WTC11 (cell line): ENCODE results near the gene ELP5. TPM values are rescaled to one million over a fixed set of nuclear protein-coding genes. Genes with fewer than 3 reads are reported as not detected.
A peak's percentile ranks its signal among the peaks of the same experiment; 100 is the strongest.

Source experiments
- ATF1 ChIP-seq: sonication (generic); formaldehyde crosslinking; IDR thresholded peaks from 2 replicates; pipeline ENCODE4 v1.8.1; 2023; ENCODE audit warnings: mild to moderate bottlenecking, moderate library complexity, missing genetic modification reagents
- ETV6 ChIP-seq: sonication (generic); formaldehyde crosslinking; IDR thresholded peaks from 2 replicates; pipeline ENCODE4 v1.8.1; 2022; ENCODE audit warnings: mild to moderate bottlenecking, missing genetic modification reagents
- JUN ChIP-seq: sonication (generic); formaldehyde crosslinking; IDR thresholded peaks from 2 replicates; pipeline ENCODE4 v1.8.0; 2023; ENCODE audit warnings: mild to moderate bottlenecking, missing genetic modification reagents
- KAT7 ChIP-seq: sonication (generic); formaldehyde crosslinking; IDR thresholded peaks from 2 replicates; pipeline ENCODE4 v1.8.1; 2023; ENCODE audit warnings: missing genetic modification reagents, mild to moderate bottlenecking, borderline replicate concordance
- MYBL2 ChIP-seq: sonication (generic); formaldehyde crosslinking; IDR thresholded peaks from 2 replicates; pipeline ENCODE4 v1.8.1; 2023; ENCODE audit warnings: mild to moderate bottlenecking, moderate library complexity, missing genetic modification reagents
- NFATC4 ChIP-seq: fragments of 250-450 bp; sonication (Bioruptor Pico); IDR thresholded peaks from 2 replicates; pipeline ENCODE4 v1.9.0; 2021; ENCODE audit warnings: mild to moderate bottlenecking
- NFYB ChIP-seq: sonication (generic); formaldehyde crosslinking; conservative IDR thresholded peaks from 2 replicates; pipeline ENCODE4 v1.8.0; 2022; ENCODE audit warnings: low read depth, missing genetic modification reagents
- NR2C2 ChIP-seq: sonication (generic); formaldehyde crosslinking; IDR thresholded peaks from 2 replicates; pipeline ENCODE4 v1.8.0; 2022; ENCODE audit warnings: mild to moderate bottlenecking, missing genetic modification reagents
- SOX15 ChIP-seq: fragments of 250-450 bp; sonication (Bioruptor Pico); IDR thresholded peaks from 2 replicates; pipeline ENCODE4 v1.9.0; 2021; ENCODE audit warnings: mild to moderate bottlenecking
- SP1 ChIP-seq: sonication (generic); formaldehyde crosslinking; conservative IDR thresholded peaks from 2 replicates; pipeline ENCODE4 v1.8.1; 2022; ENCODE audit warnings: missing genetic modification reagents
- TEAD1 ChIP-seq: sonication (generic); formaldehyde crosslinking; IDR thresholded peaks from 2 replicates; pipeline ENCODE4 v1.8.0; 2022; ENCODE audit warnings: mild to moderate bottlenecking, missing genetic modification reagents
- TP53 ChIP-seq: sonication (generic); formaldehyde crosslinking; IDR thresholded peaks from 2 replicates; pipeline ENCODE4 v1.8.1; 2023; ENCODE audit warnings: mild to moderate bottlenecking, missing genetic modification reagents
- ZBTB21 ChIP-seq: sonication (generic); formaldehyde crosslinking; IDR thresholded peaks from 2 replicates; pipeline ENCODE4 v1.8.1; 2023; ENCODE audit warnings: mild to moderate bottlenecking, missing genetic modification reagents, borderline replicate concordance
- ZNF396 ChIP-seq: fragments of 250-450 bp; sonication (Bioruptor Pico); IDR thresholded peaks from 2 replicates; pipeline ENCODE4 v1.8.0; 2021; ENCODE audit warnings: mild to moderate bottlenecking, moderate library complexity, borderline replicate concordance
- ZNF416 ChIP-seq: fragments of 250-450 bp; sonication (Bioruptor Pico); IDR thresholded peaks from 2 replicates; pipeline ENCODE4 v1.9.0; 2021; ENCODE audit warnings: mild to moderate bottlenecking, inconsistent platforms
- total RNA-seq: library from RNA; stranded (reverse); gene quantifications from 3 replicates; pipeline ENCODE4 v1.2.3, GENCODE V29; 2021
- TF ChIP-seq, protein P1 (sequence below): sonication (generic); formaldehyde crosslinking; IDR thresholded peaks from 2 replicates; pipeline ENCODE4 v1.8.1; 2022; ENCODE audit warnings: mild to moderate bottlenecking, missing genetic modification reagents, moderate library complexity, borderline replicate concordance
- TF ChIP-seq, protein P2 (sequence below): fragments of 250-450 bp; sonication (Bioruptor Pico); IDR thresholded peaks from 2 replicates; pipeline ENCODE4 v1.9.0; 2021; ENCODE audit warnings: mild to moderate bottlenecking
- TF ChIP-seq, protein P3 (sequence below): sonication (generic); formaldehyde crosslinking; IDR thresholded peaks from 2 replicates; pipeline ENCODE4 v1.8.1; 2023; ENCODE audit warnings: mild to moderate bottlenecking, missing genetic modification reagents
- TF ChIP-seq, protein P4 (sequence below): fragments of 250-450 bp; sonication (Bioruptor Pico); IDR thresholded peaks from 2 replicates; pipeline ENCODE4 v1.9.0; 2021; ENCODE audit warnings: mild to moderate bottlenecking
- TF ChIP-seq, protein P5 (sequence below): sonication (generic); formaldehyde crosslinking; IDR thresholded peaks from 2 replicates; pipeline ENCODE4 v1.8.0; 2023; ENCODE audit warnings: mild to moderate bottlenecking, missing genetic modification reagents
- TF ChIP-seq, protein P6 (sequence below): fragments of 200-600 bp; IDR thresholded peaks from 2 replicates; pipeline ENCODE4 v1.8.0; 2022; ENCODE audit warnings: antibody characterized with exemption
- TF ChIP-seq, protein P7 (sequence below): sonication (generic); formaldehyde crosslinking; conservative IDR thresholded peaks from 2 replicates; pipeline ENCODE4 v1.8.1; 2022; ENCODE audit warnings: mild to moderate bottlenecking, missing genetic modification reagents
- TF ChIP-seq, protein P8 (sequence below): sonication (generic); formaldehyde crosslinking; IDR thresholded peaks from 2 replicates; pipeline ENCODE4 v1.8.1; 2022; ENCODE audit warnings: mild to moderate bottlenecking, moderate library complexity, missing genetic modification reagents
- TF ChIP-seq, protein P9 (sequence below): sonication (generic); formaldehyde crosslinking; IDR thresholded peaks from 2 replicates; pipeline ENCODE4 v1.8.0; 2023; ENCODE audit warnings: missing genetic modification reagents
- TF ChIP-seq, protein P10 (sequence below): sonication (generic); formaldehyde crosslinking; IDR thresholded peaks from 2 replicates; pipeline ENCODE4 v1.8.1; 2022; ENCODE audit warnings: low read depth, mild to moderate bottlenecking, moderate library complexity, missing genetic modification reagents, borderline replicate concordance

Gene ELP5
- total RNA-seq, 1 experiment from 2014 or later, result 101 TPM

DNA sequence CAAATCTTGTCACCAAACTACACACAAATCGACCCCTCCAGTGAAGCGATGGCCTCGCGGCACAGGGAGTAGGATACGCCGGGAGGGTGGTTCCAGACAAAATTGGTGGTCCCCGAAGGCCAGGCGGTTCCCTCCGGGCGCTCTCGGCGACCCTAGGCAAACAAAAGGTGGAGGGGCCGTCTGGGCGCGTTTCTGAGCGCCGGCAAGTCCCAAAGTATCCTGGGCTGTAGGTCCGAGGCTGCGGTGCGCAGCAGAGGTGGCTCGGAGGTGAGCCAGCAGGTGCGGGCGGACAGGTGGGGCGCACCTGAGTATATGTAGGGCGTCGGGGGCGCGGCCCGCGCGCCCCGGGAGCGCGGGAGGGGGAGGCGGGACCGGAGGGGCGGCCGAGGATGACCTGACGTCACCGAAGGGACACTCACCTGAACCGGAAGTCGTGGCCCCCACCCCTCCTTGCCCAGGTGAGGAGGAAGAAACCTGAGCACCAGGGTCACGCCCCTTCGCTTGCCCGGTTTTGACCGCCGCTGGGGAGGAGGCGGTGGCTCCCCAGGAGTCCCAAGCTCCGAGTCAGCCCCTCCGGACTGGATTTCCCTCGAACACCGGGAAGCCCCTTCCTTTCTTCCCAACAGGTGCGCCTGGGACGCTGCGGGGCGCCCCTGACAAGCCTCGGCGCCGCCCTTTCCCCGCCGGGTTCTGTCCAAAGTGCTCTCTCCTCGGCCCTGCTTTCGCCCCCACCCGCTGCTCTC lies 10.3 kb downstream of the ELP5 start, which contains the start of gene CLDN7 (continued):
- TF ChIP-seq, protein P1, sequence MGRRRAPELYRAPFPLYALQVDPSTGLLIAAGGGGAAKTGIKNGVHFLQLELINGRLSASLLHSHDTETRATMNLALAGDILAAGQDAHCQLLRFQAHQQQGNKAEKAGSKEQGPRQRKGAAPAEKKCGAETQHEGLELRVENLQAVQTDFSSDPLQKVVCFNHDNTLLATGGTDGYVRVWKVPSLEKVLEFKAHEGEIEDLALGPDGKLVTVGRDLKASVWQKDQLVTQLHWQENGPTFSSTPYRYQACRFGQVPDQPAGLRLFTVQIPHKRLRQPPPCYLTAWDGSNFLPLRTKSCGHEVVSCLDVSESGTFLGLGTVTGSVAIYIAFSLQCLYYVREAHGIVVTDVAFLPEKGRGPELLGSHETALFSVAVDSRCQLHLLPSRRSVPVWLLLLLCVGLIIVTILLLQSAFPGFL (CRISPR knock-in tag), result no peak
- TF ChIP-seq NFATC4, result peak; percentile 84
- TF ChIP-seq, protein P2, sequence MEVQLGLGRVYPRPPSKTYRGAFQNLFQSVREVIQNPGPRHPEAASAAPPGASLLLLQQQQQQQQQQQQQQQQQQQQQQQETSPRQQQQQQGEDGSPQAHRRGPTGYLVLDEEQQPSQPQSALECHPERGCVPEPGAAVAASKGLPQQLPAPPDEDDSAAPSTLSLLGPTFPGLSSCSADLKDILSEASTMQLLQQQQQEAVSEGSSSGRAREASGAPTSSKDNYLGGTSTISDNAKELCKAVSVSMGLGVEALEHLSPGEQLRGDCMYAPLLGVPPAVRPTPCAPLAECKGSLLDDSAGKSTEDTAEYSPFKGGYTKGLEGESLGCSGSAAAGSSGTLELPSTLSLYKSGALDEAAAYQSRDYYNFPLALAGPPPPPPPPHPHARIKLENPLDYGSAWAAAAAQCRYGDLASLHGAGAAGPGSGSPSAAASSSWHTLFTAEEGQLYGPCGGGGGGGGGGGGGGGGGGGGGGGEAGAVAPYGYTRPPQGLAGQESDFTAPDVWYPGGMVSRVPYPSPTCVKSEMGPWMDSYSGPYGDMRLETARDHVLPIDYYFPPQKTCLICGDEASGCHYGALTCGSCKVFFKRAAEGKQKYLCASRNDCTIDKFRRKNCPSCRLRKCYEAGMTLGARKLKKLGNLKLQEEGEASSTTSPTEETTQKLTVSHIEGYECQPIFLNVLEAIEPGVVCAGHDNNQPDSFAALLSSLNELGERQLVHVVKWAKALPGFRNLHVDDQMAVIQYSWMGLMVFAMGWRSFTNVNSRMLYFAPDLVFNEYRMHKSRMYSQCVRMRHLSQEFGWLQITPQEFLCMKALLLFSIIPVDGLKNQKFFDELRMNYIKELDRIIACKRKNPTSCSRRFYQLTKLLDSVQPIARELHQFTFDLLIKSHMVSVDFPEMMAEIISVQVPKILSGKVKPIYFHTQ (CRISPR knock-in tag), result 0 out of 2 replicates have a peak, but pooled peaks have one; percentile 21
- no peak for TF ChIP-seq ATF1 (CRISPR knock-in tag)
- peak; percentile 92 for TF ChIP-seq ZBTB21 (CRISPR knock-in tag)
- TF ChIP-seq ZNF416 (CRISPR knock-in tag), result peak; percentile 76; the same call in 1 of the 2 replicates
- TF ChIP-seq SOX15, result no peak
- no peak for TF ChIP-seq ZNF396 (CRISPR knock-in tag)
- TF ChIP-seq MYBL2 (CRISPR knock-in tag), result no peak
- peak; percentile 47; the same call in 1 of the 2 replicates for TF ChIP-seq JUN (CRISPR knock-in tag)
- no peak for TF ChIP-seq TP53 (CRISPR knock-in tag)
- no peak for TF ChIP-seq NFYB (CRISPR knock-in tag)
- TF ChIP-seq, protein P3, sequence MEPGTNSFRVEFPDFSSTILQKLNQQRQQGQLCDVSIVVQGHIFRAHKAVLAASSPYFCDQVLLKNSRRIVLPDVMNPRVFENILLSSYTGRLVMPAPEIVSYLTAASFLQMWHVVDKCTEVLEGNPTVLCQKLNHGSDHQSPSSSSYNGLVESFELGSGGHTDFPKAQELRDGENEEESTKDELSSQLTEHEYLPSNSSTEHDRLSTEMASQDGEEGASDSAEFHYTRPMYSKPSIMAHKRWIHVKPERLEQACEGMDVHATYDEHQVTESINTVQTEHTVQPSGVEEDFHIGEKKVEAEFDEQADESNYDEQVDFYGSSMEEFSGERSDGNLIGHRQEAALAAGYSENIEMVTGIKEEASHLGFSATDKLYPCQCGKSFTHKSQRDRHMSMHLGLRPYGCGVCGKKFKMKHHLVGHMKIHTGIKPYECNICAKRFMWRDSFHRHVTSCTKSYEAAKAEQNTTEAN (CRISPR knock-in tag), result no peak; the same call in 1 of the 2 replicates
- TF ChIP-seq ETV6 (CRISPR knock-in tag), result 0 out of 2 replicates have a peak, but pooled peaks have one; percentile 32
- no peak for TF ChIP-seq NR2C2 (CRISPR knock-in tag)
- TF ChIP-seq, protein P4, sequence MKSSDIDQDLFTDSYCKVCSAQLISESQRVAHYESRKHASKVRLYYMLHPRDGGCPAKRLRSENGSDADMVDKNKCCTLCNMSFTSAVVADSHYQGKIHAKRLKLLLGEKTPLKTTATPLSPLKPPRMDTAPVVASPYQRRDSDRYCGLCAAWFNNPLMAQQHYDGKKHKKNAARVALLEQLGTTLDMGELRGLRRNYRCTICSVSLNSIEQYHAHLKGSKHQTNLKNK (CRISPR knock-in tag), result 0 out of 2 replicates have a peak, but pooled peaks have one; percentile 33
- TF ChIP-seq, protein P5, sequence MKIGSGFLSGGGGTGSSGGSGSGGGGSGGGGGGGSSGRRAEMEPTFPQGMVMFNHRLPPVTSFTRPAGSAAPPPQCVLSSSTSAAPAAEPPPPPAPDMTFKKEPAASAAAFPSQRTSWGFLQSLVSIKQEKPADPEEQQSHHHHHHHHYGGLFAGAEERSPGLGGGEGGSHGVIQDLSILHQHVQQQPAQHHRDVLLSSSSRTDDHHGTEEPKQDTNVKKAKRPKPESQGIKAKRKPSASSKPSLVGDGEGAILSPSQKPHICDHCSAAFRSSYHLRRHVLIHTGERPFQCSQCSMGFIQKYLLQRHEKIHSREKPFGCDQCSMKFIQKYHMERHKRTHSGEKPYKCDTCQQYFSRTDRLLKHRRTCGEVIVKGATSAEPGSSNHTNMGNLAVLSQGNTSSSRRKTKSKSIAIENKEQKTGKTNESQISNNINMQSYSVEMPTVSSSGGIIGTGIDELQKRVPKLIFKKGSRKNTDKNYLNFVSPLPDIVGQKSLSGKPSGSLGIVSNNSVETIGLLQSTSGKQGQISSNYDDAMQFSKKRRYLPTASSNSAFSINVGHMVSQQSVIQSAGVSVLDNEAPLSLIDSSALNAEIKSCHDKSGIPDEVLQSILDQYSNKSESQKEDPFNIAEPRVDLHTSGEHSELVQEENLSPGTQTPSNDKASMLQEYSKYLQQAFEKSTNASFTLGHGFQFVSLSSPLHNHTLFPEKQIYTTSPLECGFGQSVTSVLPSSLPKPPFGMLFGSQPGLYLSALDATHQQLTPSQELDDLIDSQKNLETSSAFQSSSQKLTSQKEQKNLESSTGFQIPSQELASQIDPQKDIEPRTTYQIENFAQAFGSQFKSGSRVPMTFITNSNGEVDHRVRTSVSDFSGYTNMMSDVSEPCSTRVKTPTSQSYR (CRISPR knock-in tag), result peak; percentile 27; the same call in 1 of the 2 replicates
- TF ChIP-seq, protein P6, sequence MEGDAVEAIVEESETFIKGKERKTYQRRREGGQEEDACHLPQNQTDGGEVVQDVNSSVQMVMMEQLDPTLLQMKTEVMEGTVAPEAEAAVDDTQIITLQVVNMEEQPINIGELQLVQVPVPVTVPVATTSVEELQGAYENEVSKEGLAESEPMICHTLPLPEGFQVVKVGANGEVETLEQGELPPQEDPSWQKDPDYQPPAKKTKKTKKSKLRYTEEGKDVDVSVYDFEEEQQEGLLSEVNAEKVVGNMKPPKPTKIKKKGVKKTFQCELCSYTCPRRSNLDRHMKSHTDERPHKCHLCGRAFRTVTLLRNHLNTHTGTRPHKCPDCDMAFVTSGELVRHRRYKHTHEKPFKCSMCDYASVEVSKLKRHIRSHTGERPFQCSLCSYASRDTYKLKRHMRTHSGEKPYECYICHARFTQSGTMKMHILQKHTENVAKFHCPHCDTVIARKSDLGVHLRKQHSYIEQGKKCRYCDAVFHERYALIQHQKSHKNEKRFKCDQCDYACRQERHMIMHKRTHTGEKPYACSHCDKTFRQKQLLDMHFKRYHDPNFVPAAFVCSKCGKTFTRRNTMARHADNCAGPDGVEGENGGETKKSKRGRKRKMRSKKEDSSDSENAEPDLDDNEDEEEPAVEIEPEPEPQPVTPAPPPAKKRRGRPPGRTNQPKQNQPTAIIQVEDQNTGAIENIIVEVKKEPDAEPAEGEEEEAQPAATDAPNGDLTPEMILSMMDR, result no peak
- TF ChIP-seq, protein P7, sequence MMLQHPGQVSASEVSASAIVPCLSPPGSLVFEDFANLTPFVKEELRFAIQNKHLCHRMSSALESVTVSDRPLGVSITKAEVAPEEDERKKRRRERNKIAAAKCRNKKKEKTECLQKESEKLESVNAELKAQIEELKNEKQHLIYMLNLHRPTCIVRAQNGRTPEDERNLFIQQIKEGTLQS, result no peak
- TF ChIP-seq TEAD1 (CRISPR knock-in tag), result peak; percentile 76
- TF ChIP-seq SP1 (CRISPR knock-in tag), result peak; percentile 66
- TF ChIP-seq, protein P8, sequence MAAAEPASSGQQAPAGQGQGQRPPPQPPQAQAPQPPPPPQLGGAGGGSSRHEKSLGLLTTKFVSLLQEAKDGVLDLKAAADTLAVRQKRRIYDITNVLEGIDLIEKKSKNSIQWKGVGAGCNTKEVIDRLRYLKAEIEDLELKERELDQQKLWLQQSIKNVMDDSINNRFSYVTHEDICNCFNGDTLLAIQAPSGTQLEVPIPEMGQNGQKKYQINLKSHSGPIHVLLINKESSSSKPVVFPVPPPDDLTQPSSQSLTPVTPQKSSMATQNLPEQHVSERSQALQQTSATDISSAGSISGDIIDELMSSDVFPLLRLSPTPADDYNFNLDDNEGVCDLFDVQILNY (CRISPR knock-in tag), result peak; percentile 78
- TF ChIP-seq, protein P9, sequence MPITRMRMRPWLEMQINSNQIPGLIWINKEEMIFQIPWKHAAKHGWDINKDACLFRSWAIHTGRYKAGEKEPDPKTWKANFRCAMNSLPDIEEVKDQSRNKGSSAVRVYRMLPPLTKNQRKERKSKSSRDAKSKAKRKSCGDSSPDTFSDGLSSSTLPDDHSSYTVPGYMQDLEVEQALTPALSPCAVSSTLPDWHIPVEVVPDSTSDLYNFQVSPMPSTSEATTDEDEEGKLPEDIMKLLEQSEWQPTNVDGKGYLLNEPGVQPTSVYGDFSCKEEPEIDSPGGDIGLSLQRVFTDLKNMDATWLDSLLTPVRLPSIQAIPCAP, result no peak
- no peak for TF ChIP-seq KAT7 (CRISPR knock-in tag)
- TF ChIP-seq, protein P10, sequence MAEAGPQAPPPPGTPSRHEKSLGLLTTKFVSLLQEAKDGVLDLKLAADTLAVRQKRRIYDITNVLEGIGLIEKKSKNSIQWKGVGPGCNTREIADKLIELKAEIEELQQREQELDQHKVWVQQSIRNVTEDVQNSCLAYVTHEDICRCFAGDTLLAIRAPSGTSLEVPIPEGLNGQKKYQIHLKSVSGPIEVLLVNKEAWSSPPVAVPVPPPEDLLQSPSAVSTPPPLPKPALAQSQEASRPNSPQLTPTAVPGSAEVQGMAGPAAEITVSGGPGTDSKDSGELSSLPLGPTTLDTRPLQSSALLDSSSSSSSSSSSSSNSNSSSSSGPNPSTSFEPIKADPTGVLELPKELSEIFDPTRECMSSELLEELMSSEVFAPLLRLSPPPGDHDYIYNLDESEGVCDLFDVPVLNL (CRISPR knock-in tag), result no peak
